Glutamatergic neuron (in vitro differentiated cells): ENCODE data around the gene ESR2. TPM values are rescaled to one million over a fixed set of nuclear protein-coding genes. Genes with fewer than 3 reads are reported as not detected.

Experiments used
- DNase-seq: peaks from one replicate; pipeline ENCODE4 v3.0.0; 2022
- H3K27ac Mint-ChIP-seq: one replicate; pipeline ENCODE4 v1.8.0; 2020; ENCODE audit warnings: mild to moderate bottlenecking, mixed read lengths, inconsistent platforms; ENCODE audit not compliant: unreplicated experiment
- H3K27me3 Mint-ChIP-seq: one replicate; pipeline ENCODE4 v1.8.0; 2020; ENCODE audit warnings: mild to moderate bottlenecking, moderate library complexity, mixed read lengths, inconsistent platforms; ENCODE audit not compliant: unreplicated experiment
- H3K36me3 Mint-ChIP-seq: one replicate; pipeline ENCODE4 v1.8.0; 2020; ENCODE audit warnings: mild to moderate bottlenecking, mixed read lengths, inconsistent platforms; ENCODE audit not compliant: unreplicated experiment
- H3K4me1 Mint-ChIP-seq: one replicate; pipeline ENCODE4 v1.8.0; 2020; ENCODE audit warnings: mild to moderate bottlenecking, low read depth, mixed read lengths, inconsistent platforms; ENCODE audit not compliant: unreplicated experiment
- H3K4me3 Mint-ChIP-seq: one replicate; pipeline ENCODE4 v1.8.0; 2020; ENCODE audit warnings: mild to moderate bottlenecking, mixed read lengths, inconsistent platforms; ENCODE audit not compliant: unreplicated experiment
- H3K9me3 Mint-ChIP-seq: one replicate; pipeline ENCODE4 v1.8.0; 2020; ENCODE audit warnings: mild to moderate bottlenecking, moderate library complexity, mixed read lengths, inconsistent platforms; ENCODE audit not compliant: unreplicated experiment
- total RNA-seq: library from RNA; stranded (reverse); fragmentation: NEBNext Ultra II Directional; extraction: Animal tissue kit (Norgen Biotek cat#: 25700); gene quantifications from one replicate; pipeline ENCODE4 v1.2.1, GENCODE V29; 2021; ENCODE audit not compliant: unreplicated experiment
- TF ChIP-seq, protein P1 (sequence below): fragments of 200-600 bp; sonication (generic); IDR thresholded peaks from one replicate; pipeline ENCODE4 v1.5.0; 2021; ENCODE audit not compliant: partially characterized antibody, unreplicated experiment

Gene ESR2
- total RNA-seq, 1 donor from 2014 or later = 0.66 TPM

DNA sequence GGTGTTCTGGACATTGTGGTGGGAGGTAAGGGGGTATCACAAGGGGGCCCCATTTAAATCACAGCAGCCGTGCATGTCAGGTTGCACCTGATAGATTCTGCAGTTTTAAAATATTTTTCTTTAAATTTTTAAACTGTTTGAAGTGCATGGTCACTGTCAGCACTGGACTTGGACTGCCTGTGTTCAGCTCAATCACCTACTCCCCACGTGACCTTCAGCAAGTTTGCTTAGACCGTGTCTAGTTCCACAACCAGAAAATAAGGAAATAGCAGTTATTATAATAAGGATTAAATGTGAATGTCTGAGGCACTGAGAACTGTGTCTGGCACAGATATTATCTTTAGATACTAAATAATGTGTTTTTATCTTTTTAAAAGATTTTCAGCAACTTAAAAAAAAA is 64.7 kb downstream of the ESR2 start:
- DNase-seq = no peak
- no peaks in the 10 kb centered on the region for H3K36me3 Mint-ChIP-seq
- peaks cover 4% of the 10 kb centered on the region for H3K4me1 Mint-ChIP-seq
- H3K4me3 Mint-ChIP-seq = no peak overlapping the region
- H3K27ac Mint-ChIP-seq = no peak overlapping the region
- no peaks in the 10 kb centered on the region for H3K9me3 Mint-ChIP-seq
- H3K27me3 Mint-ChIP-seq = peaks cover 5% of the 10 kb centered on the region
- TF ChIP-seq, protein P1, sequence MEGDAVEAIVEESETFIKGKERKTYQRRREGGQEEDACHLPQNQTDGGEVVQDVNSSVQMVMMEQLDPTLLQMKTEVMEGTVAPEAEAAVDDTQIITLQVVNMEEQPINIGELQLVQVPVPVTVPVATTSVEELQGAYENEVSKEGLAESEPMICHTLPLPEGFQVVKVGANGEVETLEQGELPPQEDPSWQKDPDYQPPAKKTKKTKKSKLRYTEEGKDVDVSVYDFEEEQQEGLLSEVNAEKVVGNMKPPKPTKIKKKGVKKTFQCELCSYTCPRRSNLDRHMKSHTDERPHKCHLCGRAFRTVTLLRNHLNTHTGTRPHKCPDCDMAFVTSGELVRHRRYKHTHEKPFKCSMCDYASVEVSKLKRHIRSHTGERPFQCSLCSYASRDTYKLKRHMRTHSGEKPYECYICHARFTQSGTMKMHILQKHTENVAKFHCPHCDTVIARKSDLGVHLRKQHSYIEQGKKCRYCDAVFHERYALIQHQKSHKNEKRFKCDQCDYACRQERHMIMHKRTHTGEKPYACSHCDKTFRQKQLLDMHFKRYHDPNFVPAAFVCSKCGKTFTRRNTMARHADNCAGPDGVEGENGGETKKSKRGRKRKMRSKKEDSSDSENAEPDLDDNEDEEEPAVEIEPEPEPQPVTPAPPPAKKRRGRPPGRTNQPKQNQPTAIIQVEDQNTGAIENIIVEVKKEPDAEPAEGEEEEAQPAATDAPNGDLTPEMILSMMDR = no peak

DNA sequence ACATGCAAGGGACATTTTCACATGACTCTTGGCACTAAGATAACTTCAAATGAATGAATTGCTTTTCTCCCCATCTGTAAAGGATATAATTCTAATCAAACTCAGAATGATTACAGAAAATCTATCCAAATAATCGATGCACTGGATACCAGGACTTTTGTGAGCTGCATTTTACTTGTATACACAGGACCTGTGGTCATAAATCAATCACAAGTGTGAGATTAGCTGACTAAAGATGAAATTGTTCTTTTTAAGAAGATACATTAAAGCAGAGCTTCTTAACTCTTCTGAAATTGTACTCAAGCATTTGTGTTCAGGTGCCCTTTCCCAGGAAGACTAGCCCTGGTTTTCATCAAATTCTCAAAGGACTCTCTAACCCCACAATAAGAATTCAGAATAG is 66.3 kb downstream of the ESR2 start:
- peaks cover 4% of the 10 kb centered on the region for H3K4me1 Mint-ChIP-seq
- TF ChIP-seq, protein P1 = no peak
- no peak for DNase-seq
- no peak overlapping the region for H3K27ac Mint-ChIP-seq
- H3K36me3 Mint-ChIP-seq = no peaks in the 10 kb centered on the region
- H3K27me3 Mint-ChIP-seq = no peaks in the 10 kb centered on the region
- no peak overlapping the region for H3K4me3 Mint-ChIP-seq
- H3K9me3 Mint-ChIP-seq = no peaks in the 10 kb centered on the region

DNA sequence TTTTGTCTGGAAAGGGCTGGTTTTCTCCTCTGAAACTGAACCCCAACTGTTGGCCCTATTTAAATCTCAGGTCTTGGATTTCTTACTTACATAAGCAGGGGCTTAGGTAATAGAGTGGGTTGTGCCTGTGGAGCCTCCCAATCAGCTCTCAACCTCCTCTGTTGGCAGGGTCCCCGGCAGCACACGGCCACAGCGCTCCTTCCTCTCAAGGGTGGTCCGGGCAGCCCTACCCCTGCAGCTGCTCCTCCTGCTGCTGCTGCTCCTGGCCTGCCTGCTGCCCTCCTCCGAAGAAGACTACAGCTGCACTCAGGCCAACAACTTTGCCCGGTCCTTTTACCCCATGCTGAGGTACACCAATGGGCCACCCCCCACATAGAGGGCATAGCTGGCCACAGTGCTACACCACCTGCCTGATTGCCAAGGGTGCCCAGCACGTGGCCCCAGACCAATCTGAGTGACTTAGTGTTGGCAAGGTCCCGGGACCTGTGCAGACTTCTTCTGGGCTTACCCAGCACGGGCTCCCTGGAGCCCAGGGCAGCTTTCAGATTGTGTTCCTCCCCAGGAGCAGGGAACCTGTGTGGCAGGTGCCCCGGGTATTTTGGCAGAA is 68.9 kb downstream of the ESR2 start:
- peaks cover 1% of the 10 kb centered on the region for H3K9me3 Mint-ChIP-seq

DNA sequence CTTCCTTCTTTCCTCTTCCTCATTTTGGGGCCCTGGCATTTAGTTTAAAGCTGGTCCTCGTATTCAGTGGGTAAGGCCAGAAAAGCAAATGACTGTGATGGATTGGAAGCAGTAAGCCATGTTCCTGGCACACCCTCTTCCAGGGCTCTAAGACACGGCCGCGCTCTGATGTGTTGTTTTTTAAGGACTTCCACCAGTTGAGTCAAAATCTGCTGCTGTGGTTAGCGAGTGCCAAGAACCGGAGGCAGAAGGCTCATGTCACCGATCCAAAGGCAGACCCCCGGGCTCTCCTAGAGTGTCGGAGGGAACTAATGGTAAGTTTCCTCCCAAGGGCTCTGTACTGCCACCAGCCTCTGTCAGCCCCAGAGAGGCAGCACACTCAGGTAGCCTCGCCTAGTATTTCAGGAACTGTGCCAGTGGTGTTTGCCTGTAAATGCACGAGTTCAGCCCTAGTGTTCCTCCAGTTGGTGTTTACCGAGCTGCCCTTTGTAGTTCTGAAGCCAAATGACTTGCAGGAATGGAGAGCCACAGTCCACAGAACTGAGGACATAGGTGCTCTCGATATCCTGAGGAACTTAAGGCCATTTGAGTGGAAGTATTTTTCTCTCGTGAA is 72.7 kb downstream of the ESR2 start:
- Mint-ChIP-seq H3K27ac (no peak overlapping the region), H3K9me3 (peaks cover 4% of the 10 kb centered on the region), H3K36me3 (no peaks in the 10 kb centered on the region), H3K4me3 (no peak overlapping the region), H3K4me1 (no peaks in the 10 kb centered on the region), H3K27me3 (no peaks in the 10 kb centered on the region)
- no peak for DNase-seq
- TF ChIP-seq, protein P1 = no peak

More for the DNA sequence above, 68.9 kb downstream of the ESR2 start:
- Mint-ChIP-seq H3K27me3 (no peaks in the 10 kb centered on the region), H3K36me3 (no peaks in the 10 kb centered on the region), H3K4me3 (no peak overlapping the region), H3K27ac (no peak overlapping the region), H3K4me1 (peaks cover 4% of the 10 kb centered on the region)
- DNase-seq = no peak
- TF ChIP-seq, protein P1 = no peak

DNA sequence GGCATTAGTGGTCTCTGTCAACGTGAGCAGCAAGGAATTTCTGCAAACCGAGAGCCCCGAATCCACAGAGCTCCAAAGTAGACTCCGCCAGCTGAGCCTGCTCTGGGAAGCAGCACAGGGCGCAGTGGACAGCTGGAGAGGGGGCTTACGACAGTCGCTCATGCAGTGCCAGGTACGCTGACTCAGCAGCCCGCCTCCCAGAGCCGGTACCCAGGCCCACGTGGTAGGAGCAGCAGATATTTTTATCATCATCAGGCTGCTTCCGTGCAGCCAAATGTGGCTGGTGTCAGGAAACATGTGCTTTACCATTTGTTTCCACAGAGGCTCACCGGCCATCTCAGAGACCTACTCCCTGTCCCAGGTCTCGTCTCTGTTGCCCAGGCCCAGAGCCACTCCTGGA is 73.7 kb downstream of the ESR2 start:
- Mint-ChIP-seq H3K27ac (no peak overlapping the region), H3K9me3 (peaks cover 6% of the 10 kb centered on the region), H3K36me3 (no peaks in the 10 kb centered on the region), H3K4me3 (no peak overlapping the region), H3K27me3 (no peaks in the 10 kb centered on the region), H3K4me1 (no peaks in the 10 kb centered on the region)
- DNase-seq = no peak
- TF ChIP-seq, protein P1 = no peak
